GM23338 (cell line): ENCODE data around the gene SRGAP3. TPM values are rescaled to one million over a fixed set of nuclear protein-coding genes. Genes with fewer than 3 reads are reported as not detected.

Source experiments
- ATAC-seq: fragments of 200-7000 bp; cut with Tn5 transposase; 3 replicates; pipeline ENCODE4 v1.9.1; 2020
- DNase-seq: peaks from one replicate; pipeline ENCODE4 v3.0.0-alpha.2; 2015; ENCODE audit warnings: low spot score
- H2AFZ ChIP-seq: fragments of 200-600 bp; sonication (generic); 2 replicates; pipeline ENCODE4 v1.8.0; 2016; ENCODE audit warnings: antibody characterized with exemption, mild to moderate bottlenecking, moderate library complexity
- H3F3A ChIP-seq: fragments of 200-600 bp; sonication (generic); replicated peaks from 2 replicates; pipeline ENCODE4 v1.8.0; 2017; ENCODE audit warnings: antibody characterized with exemption, mixed run types, low read depth
- H3K27ac ChIP-seq: fragments of 200-600 bp; sonication (generic); 2 replicates; pipeline ENCODE4 v1.6.1; 2016; ENCODE audit warnings: low read depth
- H3K27me3 ChIP-seq: fragments of 200-600 bp; sonication (generic); 2 replicates; pipeline ENCODE4 v1.8.0; 2016; ENCODE audit warnings: mild to moderate bottlenecking, mixed run types, moderate library complexity; ENCODE audit not compliant: insufficient read depth
- H3K36me3 ChIP-seq: fragments of 200-600 bp; sonication (generic); 2 replicates; pipeline ENCODE4 v1.8.0; 2016; ENCODE audit warnings: mild to moderate bottlenecking; ENCODE audit not compliant: insufficient read depth
- H3K4me1 ChIP-seq: fragments of 200-600 bp; sonication (generic); 2 replicates; pipeline ENCODE4 v1.8.0; 2016; ENCODE audit warnings: mild to moderate bottlenecking, moderate library complexity; ENCODE audit not compliant: insufficient read depth
- H3K4me2 ChIP-seq: fragments of 200-600 bp; sonication (generic); 2 replicates; pipeline ENCODE4 v1.7.1; 2017; ENCODE audit warnings: mixed run types
- H3K4me3 ChIP-seq: fragments of 200-600 bp; sonication (generic); 2 replicates; pipeline ENCODE4 v1.6.1; 2016; ENCODE audit warnings: mixed run types
- H3K79me2 ChIP-seq: fragments of 200-600 bp; sonication (generic); replicated peaks from 2 replicates; pipeline ENCODE4 v1.8.0; 2017; ENCODE audit warnings: mild to moderate bottlenecking; ENCODE audit not compliant: insufficient read depth
- H3K9me2 ChIP-seq: fragments of 200-600 bp; sonication (generic); 2 replicates; pipeline ENCODE4 v1.8.0; 2017; ENCODE audit not compliant: insufficient read depth
- H4K20me1 ChIP-seq: fragments of 200-600 bp; sonication (generic); replicated peaks from 2 replicates; pipeline ENCODE4 v1.8.0; 2017; ENCODE audit warnings: mild to moderate bottlenecking; ENCODE audit not compliant: insufficient read depth
- H3K27ac Mint-ChIP-seq: 2 replicates; pipeline ENCODE4 v1.8.0; 2020; ENCODE audit warnings: inconsistent platforms, mild to moderate bottlenecking, moderate library complexity, mixed read lengths
- H3K27me3 Mint-ChIP-seq: 3 replicates; pipeline ENCODE4 v1.8.0; 2022; ENCODE audit warnings: low read depth, mild to moderate bottlenecking, moderate library complexity, mixed read lengths, inconsistent platforms; ENCODE audit not compliant: insufficient read depth, poor library complexity
- H3K36me3 Mint-ChIP-seq: 3 replicates; pipeline ENCODE4 v1.8.0; 2021; ENCODE audit warnings: low read depth, mild to moderate bottlenecking, inconsistent platforms, moderate library complexity, mixed read lengths
- H3K4me1 Mint-ChIP-seq: 3 replicates; pipeline ENCODE4 v1.8.0; 2020; ENCODE audit warnings: mild to moderate bottlenecking, inconsistent platforms, mixed read lengths
- H3K4me3 Mint-ChIP-seq: 3 replicates; pipeline ENCODE4 v1.8.0; 2021; ENCODE audit warnings: moderate library complexity, mild to moderate bottlenecking, inconsistent platforms, mixed read lengths
- H3K9me3 Mint-ChIP-seq: 3 replicates; pipeline ENCODE4 v1.8.0; 2020; ENCODE audit warnings: moderate library complexity, mild to moderate bottlenecking, inconsistent platforms, mixed read lengths
- CREB1 ChIP-seq: fragments of 250-450 bp; sonication (Bioruptor Pico); IDR thresholded peaks from 2 replicates; pipeline ENCODE4 v1.5.0; 2020; ENCODE audit warnings: low read depth, mild to moderate bottlenecking, moderate library complexity
- CTCF ChIP-seq, 2 experiments: fragments of 200-600 bp in 1 of 2; sonication (generic) in 1 of 2; conservative IDR thresholded peaks; 2 replicates each; pipeline versions ENCODE4 v1.5.1 to v1.6.1; 2016 to 2017; ENCODE audit warnings: antibody characterized with exemption in 2 of 2, low read depth in 2 of 2, mild to moderate bottlenecking in 2 of 2, moderate library complexity in 1 of 2
- ETS1 ChIP-seq: IDR thresholded peaks from 2 replicates; pipeline ENCODE4 v1.6.1; 2016; ENCODE audit warnings: antibody characterized with exemption
- EZH2 ChIP-seq: fragments of 200-600 bp; sonication (generic); IDR thresholded peaks from one replicate; pipeline ENCODE4 v1.8.0; 2017; ENCODE audit warnings: antibody characterized with exemption, mild to moderate bottlenecking, low read depth; ENCODE audit not compliant: unreplicated experiment
- EZH2phosphoT487 ChIP-seq: fragments of 200-600 bp; sonication (generic); IDR thresholded peaks from one replicate; pipeline ENCODE4 v1.8.1; 2018; ENCODE audit warnings: antibody characterized with exemption; ENCODE audit not compliant: unreplicated experiment
- JUNB ChIP-seq: IDR thresholded peaks from one replicate; pipeline ENCODE4 v1.6.1; 2016; ENCODE audit warnings: antibody characterized with exemption; ENCODE audit not compliant: unreplicated experiment
- NANOG ChIP-seq: IDR thresholded peaks from 2 replicates; pipeline ENCODE4 v1.6.1; 2016; ENCODE audit warnings: antibody characterized with exemption, borderline replicate concordance
- POLR2AphosphoS5 ChIP-seq: IDR thresholded peaks from 2 replicates; pipeline ENCODE4 v1.6.1; 2016; ENCODE audit warnings: antibody characterized with exemption, low read depth
- REST ChIP-seq: IDR thresholded peaks from one replicate; pipeline ENCODE4 v1.6.1; 2018; ENCODE audit warnings: antibody characterized with exemption; ENCODE audit not compliant: unreplicated experiment
- STAT1 ChIP-seq: IDR thresholded peaks from one replicate; pipeline ENCODE4 v1.6.1; 2016; ENCODE audit warnings: antibody characterized with exemption; ENCODE audit not compliant: unreplicated experiment
- ZNF114 ChIP-seq: fragments of 250-450 bp; sonication (Bioruptor Pico); IDR thresholded peaks from 2 replicates; pipeline ENCODE4 v1.5.0; 2020; ENCODE audit warnings: mild to moderate bottlenecking, moderate library complexity
- ZNF331 ChIP-seq: fragments of 250-450 bp; sonication (Bioruptor Pico); IDR thresholded peaks from 2 replicates; pipeline ENCODE4 v1.5.0; 2020; ENCODE audit warnings: low read depth, mild to moderate bottlenecking, moderate library complexity
- ZNF462 ChIP-seq: fragments of 250-450 bp; sonication (Bioruptor Pico); IDR thresholded peaks from 2 replicates; pipeline ENCODE4 v1.5.0; 2020; ENCODE audit warnings: mild to moderate bottlenecking, moderate library complexity
- polyA plus RNA-seq: library from polyadenylated mRNA; unstranded; fragments of >200 nt; fragmentation: Nextera tagmentation; extraction: Ambion mirVana; gene quantifications from 2 replicates; pipeline ENCODE4 v1.2.1, GENCODE V29; 2016
- total RNA-seq: library from RNA; depleted of rRNA; stranded (reverse); fragments of >200 nt; shearing (Covaris generic); gene quantifications from 2 replicates; pipeline ENCODE4 v1.2.3, GENCODE V29; 2014

SRGAP3 gene
- total and polyA plus RNA-seq, 2 experiments from 2014 or later, result 6.4 to 9.4 TPM

GRCh38 chr3:9088441-9089353 lies 160.7 kb downstream of the SRGAP3 start:
- Mint-ChIP-seq H3K27ac (no peak overlapping the region), H3K4me1 (peaks cover 10% of the 10 kb centered on the region), H3K9me3 (no peaks in the 10 kb centered on the region; the same call in 2 of the 3 replicates), H3K36me3 (0 out of 3 replicates have a peak, but pooled peaks cover 4% of the 10 kb centered on the region), H3K27me3 (peaks cover 1% of the 10 kb centered on the region), H3K4me3 (no peak overlapping the region)
- Histone ChIP-seq H3K4me3 (no peak overlapping the region), H3K79me2 (no peaks in the 10 kb centered on the region), H3K27ac (no peak overlapping the region), H2AFZ (no peak overlapping the region), H4K20me1 (no peaks in the 10 kb centered on the region), H3K27me3 (no peaks in the 10 kb centered on the region), H3K4me2 (no peak overlapping the region), H3K4me1 (peaks cover 5% of the 10 kb centered on the region; the same call in 1 of the 2 replicates), H3K36me3 (no peaks in the 10 kb centered on the region), H3F3A (no peaks in the 10 kb centered on the region), H3K9me2 (no peaks in the 10 kb centered on the region)
- TF ChIP-seq ZNF462 (CRISPR knock-in tag) (no peak), ETS1 (no peak), NANOG (no peak), ZNF331 (CRISPR knock-in tag) (no peak), POLR2AphosphoS5 (no peak), REST (no peak), CREB1 (CRISPR knock-in tag) (no peak), ZNF114 (no peak), JUNB (no peak), EZH2phosphoT487 (no peak), CTCF (conservative IDR thresholded peaks at IDR 0.05; ENCODE audit: low read depth in 2 of 2) (no peak), STAT1 (no peak), EZH2 (no peak)
- DNase-seq, result no peak
- ATAC-seq, result no peak
